Stimulated activated CD8-positive, alpha-beta memory T cell treated with anti-CD3 and anti-CD28 coated beads, Interleukin-4, amount 100 ng/mL, for 48 hours (primary cell): ENCODE results near the gene EFS.
"Not testable (repeated sequence)": the region's sequence is repeated elsewhere in the genome, so short reads cannot be mapped to it uniquely, and the experiment has no call there.

ENCODE experiments used
- DNase-seq: peaks from one replicate; pipeline ENCODE4 v3.0.0-alpha.2; 2020

Gene EFS, protein sequence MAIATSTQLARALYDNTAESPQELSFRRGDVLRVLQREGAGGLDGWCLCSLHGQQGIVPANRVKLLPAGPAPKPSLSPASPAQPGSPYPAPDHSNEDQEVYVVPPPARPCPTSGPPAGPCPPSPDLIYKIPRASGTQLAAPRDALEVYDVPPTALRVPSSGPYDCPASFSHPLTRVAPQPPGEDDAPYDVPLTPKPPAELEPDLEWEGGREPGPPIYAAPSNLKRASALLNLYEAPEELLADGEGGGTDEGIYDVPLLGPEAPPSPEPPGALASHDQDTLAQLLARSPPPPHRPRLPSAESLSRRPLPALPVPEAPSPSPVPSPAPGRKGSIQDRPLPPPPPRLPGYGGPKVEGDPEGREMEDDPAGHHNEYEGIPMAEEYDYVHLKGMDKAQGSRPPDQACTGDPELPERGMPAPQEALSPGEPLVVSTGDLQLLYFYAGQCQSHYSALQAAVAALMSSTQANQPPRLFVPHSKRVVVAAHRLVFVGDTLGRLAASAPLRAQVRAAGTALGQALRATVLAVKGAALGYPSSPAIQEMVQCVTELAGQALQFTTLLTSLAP

DNA sequence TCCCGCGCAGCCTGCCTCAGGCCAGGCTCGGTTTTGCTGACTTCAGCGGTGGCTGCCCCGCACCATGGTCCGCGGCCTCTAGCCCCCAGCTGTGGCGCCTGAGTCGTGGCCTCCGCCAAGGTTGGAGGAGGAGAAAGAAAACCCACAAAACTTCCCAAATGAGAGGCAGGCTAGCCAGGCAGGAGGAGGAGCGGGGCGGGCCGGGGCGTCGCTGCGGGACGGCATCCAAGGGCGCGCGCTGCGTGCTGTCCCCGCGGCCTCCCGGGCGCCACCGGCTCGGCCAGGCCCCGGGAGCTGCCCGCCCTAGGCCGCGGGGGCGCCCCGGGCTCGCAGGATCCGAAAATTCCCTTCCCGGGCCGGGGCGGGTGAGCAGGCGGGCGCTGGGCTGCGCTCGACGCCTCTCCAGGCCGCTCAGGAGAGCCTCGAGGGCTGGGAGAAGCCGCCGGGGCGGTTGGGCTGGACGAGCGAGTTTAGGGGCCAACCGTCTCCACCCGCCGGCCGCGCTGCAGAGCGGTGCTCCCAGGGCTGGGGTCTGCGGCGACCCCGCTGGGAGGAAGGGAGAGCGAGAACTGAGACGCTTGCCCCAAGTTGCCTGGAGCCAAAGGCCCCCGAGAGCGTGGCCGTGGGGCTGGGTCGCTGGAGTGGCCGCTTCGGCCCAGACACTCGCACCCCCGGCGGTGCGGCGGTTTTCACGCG is at the start of gene EFS:
Gene EFS (minus strand): TSS at position 137 of the 696 bp plus-strand sequence. CDS start 147 bp downstream, outside the sequence.
- no peak for DNase-seq

DNA sequence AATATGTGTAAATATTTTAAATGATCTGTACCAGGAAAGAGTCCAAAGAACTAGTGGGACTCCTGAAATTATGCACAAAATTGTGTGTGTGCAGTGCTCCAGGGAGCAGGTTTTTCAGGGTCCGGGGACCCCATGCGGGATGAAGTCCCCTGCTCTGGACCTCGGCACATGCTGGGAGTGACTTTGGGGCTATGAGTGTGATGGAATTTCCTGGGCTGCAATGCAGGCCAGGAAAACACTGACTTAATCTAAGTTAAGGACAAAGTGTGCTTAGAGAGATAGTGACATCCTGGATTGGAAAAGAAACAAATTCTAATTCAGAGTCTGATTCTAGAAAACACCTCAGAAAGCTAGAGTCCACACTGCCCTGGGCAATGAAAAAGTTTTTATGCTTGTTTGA is 49.3 kb upstream of the EFS start:
- DNase-seq = no peak

DNA sequence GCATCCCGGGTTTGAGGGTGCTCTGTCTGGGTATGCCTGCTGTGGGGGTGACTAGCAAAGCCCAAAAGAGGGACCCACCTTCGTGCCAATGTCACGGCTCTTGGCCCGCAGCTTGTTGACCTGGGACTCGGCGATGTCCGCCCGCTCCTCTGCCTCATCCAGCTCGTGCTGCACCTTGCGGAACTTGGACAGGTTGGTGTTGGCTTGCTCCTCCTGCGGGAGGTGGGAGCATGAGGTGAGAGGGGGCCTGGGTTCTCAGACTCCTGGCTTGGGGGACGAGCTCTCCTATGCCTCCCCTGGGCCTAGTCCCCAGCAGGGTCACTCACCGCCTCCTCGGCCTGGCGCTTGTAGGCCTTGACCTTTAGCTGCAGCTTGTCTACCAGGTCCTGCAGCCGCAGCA is 48.7 kb upstream of the EFS start:
- no peak for DNase-seq

DNA sequence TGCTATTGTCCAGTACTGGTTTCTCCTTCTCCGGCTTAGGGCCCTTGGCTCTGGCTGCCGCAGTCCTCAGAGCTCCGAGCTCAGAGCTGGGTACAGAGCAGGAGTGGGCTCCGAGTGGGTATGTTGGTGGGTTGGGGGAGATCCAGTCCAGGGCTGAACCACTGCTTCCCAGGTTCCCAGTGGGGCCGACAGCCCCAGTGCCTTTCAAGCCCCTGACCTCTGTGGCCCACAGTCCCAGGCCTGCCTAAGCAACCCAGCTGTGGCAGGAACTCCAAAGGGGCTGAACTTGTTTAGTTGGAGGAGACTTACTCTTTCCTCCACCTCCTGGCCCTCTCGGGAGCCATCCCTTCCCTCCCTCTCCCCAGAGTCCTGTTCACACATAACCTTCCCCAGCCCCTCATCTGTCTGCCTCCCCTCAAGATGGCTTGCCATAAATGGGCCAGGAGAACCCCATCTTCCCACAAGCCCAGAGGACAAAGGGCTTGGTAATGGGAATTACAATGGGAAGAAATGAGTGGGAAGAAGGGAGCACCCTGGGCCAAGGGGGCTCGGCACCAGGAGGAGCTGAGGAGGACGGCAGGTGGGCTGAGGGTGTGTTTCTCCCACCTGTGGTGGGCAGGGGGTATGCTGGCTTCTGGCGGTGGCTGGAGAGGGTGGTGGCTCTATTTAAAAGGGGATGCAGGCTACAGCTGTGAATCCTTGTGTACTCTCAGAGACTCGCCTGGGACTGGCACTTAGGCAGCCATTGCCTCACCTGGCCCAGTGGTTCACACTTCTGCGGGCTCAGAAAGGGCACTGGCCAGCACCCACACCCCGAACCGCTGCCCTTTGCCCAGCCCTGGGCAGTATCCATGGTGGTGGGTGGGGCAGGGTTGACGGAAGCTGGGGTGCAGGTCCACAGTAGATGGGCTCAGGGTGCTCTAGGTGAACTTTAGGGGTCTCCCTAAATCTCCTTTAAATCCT is 46.9 kb upstream of the EFS start:
- no peak for DNase-seq

DNA sequence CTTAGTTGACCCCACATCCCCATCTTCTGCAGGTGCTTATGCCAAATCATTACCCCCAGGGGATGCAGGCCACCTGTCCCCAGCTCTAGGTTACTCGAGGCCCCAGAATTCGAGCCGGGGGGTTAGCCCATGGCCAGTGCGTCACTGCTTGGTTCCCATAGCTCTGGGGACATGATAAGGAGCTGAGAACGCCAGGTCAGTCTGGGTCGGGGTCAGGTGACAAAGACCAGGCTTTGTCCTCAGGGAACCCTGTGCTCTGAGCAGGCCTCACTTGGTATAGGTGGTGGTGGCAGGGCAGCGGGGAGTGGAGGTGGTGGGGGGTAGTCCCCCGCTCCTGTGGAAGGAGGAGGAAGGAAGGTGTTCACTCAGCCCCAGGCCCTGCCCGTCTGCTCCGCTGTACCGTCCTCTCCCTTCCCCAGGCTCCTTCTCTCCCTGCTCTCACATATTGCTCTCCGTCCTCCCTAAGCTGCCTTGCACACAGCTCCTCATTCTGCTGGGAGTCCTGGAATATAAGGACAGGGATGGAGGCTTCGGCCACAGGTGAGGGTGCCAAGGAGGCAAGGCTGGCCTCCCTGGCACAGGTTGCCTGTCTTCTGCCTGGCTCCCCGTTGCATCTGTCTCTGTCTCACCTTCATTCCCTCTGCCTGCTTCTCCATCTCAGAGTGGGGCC is 45.1 kb upstream of the EFS start:
- no peak for DNase-seq

DNA sequence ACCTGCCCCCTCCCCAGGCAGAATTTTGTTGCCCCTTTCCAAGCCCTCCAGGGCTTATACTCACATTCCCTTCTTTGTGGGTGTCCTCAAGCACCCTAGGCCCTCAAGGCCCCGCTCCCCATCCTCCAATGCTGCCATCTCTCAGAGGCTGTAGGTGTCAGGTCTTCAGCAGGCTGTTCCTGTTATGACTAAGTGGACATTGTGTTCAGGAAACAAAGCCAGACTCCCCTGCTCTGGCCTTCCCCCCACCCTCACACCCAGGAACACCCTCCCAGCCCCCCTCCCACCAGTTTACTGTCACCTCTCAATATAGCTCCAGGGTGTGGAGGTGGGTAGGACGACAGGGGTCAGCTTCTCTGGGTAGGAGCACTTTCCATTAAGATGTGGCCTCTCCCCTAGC is 44.5 kb upstream of the EFS start:
- no peak for DNase-seq

DNA sequence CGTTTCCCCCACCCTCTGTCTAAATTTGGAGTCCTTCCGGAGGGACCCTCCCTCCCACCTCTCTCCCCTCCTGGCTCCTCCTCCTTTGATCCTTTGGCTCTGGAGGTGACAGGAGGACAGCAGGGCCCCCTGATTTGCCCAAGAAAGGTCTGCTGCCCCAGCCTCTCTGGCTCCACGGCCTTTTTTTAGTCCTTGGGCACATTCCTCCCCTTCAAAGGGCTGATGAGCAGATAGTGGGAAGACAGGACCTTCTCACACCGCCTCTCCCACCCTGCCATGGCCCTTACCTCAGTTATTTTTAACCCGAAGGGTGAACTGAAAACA is 43.3 kb upstream of the EFS start:
- no peak for DNase-seq

DNA sequence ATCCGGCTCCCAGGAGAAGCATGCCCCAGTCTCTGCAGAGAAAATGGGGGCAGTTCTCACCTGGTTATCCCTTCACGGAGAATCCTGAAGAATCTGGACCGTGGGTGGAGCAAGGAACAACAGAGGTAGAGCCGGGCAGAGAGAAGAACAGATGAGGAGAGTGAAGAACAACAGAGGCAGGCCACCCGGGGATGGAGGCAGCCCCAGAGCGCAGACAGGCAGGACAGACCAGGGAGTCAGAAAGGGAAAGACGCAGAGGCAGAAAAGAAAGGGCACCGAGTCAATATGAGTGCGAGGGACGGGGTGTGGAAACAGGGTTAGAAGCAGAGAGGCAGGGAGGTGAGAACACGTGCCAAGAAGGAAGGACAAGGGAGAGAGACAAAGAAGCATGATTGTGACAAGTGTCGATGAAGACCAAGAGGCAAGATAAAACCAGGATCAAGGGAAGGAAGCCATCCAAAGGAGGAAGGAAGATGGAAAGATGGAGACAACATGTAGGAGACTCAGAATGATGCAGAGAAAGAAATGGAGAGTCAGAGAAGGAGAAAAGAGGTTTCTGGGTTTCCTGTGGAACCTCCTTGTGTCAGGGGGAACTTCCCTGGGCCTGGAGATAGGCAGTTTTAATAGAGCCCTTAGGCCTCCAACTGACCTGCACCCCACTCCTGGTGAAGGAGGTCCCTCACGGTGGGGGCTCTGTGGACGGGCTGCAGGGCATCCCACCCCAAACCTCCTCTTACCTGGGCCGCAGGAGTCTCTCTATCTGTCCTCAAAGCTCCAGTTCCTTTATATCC is 42.7 kb upstream of the EFS start, which contains the start of gene MYH6:
Gene MYH6 (minus strand): TSS at position 758 of the 791 bp plus-strand sequence. CDS start 1,050 bp downstream, outside the sequence.
- DNase-seq = no peak

DNA sequence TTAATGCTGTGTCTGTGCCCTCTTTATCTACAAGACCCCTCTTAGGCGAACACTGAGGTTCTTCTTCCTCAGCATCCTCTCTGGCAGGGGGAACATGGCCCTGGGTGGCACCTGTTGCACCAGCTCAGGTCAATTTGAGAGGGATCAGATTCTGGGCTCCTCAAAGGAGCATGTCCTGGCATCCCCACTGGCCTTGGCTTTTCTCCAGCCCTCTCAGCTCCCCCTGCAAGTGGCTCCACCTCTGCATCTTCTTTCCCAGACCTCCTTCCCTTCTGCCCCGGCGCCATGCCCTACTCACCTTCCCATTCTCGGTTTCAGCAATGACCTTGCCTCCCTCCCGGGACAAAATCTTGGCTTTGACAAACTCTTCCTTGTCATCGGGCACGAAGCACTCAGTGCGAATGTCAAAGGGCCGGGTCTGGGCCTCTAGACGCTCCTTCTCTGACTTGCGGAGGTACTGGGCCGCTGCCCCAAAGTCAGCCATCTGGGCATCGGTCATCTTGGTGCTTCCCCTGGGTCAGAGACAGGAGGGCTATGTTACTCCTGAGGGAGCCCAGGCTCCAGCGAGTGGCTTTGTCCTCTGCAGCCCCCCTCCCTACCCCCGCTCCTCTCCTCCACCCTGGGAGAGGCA is 41.9 kb upstream of the EFS start:
- DNase-seq = no peak

DNA sequence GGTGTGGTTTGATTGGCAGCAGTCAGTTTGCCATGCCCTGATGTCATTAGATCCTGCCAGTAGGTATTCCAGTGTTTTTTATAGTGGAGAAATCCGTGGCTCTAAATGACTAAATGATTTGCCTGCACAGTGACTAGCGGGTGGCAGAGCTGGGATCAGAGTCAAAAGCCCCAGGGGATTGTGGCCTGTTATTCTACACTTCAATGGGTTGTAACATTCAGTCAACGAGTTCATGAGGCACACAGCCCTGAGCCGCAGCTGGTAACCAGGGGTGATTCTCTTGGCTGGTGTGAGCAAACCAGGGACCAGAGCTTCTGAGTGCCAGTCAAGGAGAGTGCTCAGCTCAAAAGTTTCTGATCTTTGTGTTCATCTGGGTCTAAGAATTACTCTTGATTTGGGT is 41.3 kb upstream of the EFS start:
- DNase-seq = no peak

DNA sequence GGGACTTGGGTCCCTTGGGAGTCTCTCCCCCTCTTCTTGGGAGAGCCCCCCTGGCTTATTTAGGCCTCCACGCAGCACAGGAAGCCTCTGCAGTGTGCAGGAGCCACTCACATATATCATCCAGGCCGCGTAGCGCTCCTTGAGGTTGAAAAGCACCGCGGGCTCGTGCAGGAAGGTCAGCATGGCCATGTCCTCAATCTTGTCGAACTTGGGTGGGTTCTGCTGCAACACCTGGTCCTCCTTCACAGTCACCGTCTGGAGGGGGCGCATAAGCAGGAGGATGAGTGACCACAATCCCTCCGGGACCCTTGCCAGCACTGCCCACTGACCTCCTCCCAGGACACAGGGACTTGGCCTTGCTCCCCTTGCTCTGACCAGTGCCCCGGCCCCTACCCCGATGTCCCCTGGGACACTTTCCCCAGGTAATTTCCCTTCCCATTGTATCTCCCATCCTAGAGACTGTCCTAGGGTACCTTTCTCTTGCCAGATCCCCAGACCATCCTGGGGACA is 40.6 kb upstream of the EFS start:
- no peak for DNase-seq

DNA sequence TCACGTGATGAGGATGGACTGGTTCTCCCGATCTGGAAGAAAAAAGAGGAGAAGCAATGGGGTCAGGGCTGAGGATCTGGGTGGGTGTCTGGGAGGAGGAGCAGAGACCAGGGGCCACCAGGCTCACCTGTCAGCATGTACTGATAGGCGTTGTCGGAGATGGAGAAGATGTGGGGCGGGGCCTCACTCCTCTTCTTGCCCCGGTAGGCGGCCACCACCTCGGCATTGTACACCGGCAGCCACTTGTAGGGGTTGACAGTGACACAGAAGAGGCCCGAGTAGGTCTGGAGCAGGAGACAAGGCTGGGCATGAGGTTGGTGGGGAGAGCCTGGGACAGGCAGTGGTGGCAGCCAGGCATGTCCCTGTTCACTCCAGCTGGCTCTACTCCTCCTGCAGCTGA is 40.1 kb upstream of the EFS start:
- DNase-seq = no peak

DNA sequence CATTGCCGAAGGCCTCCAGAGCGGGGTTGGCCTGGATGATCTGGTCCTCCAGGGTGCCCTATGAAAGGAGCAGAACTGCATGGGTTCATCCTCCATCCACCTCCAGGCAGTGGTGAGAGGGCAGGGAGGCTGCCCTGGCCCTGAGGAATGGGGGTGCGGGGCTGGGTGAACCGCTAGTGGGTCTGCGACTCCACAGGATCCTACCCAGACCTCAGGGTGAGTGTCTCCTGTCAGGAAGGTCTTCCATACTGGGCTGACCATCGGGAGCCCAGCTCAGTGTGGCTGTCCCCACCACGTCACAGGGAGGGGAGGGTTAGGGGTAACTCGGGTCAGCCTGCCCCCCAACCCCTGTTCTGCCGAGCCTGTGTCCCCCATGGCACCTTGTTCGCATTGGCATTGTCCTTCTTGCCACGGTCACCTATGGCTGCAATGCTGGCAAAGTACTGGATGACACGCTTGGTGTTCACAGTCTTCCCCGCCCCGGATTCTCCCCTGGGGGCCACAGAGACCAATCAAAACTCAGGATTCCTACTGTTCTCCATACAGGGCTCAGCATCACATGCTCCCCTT is 39.4 kb upstream of the EFS start:
- no peak for DNase-seq

DNA sequence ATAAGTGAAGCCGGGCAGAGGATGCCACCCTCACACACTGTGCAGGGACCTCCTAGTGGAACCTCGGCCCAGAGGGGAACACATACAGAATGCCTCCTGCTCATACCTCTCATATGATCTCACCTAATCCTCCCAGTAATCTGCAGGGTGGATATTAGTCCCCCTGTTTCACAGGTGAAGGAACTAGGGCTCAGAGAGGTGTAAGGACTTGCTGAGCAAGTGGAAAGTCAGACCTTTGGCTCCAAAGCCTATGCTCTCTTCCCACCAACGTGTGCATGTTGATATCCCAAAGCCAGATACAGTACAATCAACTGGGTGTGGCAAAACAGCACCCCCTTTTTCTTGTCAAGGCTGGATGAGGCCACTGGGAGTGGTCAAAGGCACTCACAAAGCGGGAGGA is 38.9 kb upstream of the EFS start:
- no peak for DNase-seq

DNA sequence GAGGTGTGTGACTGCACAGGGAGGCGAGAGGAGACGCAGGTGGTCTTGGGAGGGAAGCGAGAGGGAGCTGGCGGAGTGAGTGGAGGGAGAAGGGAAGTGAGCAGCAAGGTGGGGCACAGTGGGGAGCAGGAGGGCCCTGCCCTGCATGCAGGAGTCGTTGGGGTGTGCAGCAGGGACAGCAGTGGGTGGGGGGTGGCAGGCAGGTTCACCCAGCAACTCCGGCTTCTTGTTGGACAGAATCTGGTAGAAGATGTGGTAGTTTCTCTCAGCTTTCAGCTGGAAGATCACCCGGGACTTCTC is 38.1 kb upstream of the EFS start:
- no peak for DNase-seq

DNA sequence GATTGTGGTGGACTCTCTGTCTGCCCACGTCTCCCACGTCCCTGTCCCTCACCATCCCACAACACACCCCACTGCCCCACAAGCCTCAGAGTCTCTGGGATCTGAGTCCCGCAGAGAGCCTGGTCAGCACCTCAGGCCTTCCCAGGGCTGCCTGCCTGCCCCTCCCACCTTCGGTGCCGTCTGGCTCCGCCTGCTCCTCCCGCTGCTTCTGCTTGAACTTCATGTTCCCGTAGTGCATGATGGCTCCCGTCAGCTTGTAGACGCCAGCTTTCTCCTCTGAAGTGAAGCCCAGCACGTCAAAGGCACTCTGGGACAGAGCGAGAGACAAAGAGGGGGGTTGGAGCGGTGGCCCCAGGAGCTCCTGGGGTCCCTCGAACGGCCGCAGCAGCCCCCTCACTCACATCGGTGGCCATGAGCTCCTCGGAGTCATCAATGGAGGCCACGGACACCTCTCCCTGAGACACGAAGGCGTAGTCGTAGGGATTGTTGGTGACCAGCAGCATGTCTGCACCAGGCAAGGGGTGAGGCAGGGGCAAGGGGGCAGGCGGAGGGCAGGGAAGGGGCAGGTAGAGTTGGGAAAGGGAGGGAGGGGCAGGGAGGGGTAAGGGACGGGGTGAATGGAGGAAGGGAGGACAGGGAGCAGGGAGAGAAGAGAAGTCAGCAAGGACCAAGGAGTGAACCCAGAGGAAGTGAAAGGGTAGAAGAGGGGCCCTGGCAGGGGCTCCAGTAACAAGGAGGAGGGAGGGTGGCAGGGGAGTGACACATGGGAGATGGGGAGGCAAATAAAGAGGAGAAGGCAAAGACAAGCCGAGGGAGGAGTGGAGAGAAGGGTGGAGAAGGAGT is 37.5 kb upstream of the EFS start:
- no peak for DNase-seq

DNA sequence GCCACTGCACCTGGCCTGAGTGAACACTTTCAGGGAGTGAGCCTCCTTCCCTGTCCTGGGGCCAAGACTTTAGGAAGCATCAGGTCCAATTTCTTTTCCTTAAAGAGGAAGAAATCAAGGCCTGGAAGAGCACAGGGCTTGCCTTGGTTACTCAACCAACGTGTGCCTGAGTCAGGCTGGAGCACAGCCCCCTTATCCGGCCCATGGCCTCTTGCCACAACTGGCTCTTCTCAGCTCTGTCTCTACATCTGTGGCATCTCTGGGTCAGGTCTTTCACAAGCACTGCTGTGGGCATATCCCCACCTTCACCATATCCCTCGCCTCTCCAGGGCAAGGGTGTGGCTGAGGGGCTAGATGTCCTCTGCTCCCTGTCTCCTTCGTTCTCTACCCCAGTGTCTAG is 36.3 kb upstream of the EFS start:
- DNase-seq = no peak

DNA sequence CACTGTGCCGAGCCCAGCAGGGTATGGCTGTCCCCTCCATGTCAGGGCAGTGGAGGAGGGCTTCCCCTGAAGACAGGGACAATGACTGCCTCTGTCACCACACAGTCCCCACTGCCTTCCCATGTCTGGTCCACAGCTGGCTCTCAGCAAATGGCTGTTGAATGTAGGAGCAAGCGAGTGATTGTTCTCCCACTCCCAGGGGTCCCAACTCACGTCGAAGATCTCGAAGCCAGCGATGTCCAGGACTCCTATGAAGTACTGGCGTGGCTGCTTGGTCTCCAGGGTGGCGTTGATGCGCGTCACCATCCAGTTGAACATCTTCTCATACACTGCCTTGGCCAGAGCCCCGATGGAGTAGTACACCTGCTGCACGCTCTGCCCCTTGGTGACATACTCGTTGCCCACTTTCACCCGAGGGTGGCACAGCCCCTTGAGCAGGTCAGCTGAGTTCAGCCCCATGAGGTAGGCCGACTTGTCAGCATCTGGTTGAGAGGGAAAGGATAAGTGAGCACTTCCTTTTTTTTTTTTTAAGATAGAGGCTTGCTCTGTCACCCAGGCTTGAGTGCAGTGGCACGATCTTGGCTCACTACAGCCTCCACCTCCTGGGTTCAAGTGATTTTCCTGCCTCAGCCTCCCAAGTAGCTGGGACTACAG is 35.7 kb upstream of the EFS start:
- DNase-seq = not testable (repeated sequence)

DNA sequence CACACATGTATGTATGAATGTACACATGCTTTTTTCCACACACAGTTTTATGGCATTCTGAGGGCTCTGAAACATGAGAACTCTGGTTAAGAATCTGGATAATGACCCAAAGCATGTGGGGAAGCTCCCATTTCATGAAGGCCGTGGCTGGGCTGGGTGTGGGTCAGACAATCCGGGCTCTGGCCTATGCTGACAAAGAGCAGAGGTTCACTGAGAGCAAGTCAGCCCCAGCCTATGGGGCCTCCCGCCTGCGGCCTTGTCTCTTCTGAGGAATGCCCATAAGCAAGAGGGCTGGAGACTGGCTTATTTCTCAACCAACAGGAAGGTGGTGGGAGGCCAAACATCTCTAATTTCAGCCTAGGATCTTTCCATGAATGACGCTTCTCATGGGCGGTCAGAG is 34.6 kb upstream of the EFS start:
- no peak for DNase-seq
